GM18526 (cell line): ENCODE data around the gene GAGE12C.
"Not testable (repeated sequence)": the region's sequence is repeated elsewhere in the genome, so short reads cannot be mapped to it uniquely, and the experiment has no call there.

Experiments used
- POLR2A ChIP-seq: IDR thresholded peaks from 3 replicates; pipeline ENCODE4 v1.6.1; 2011; ENCODE audit not compliant: insufficient read length; ENCODE audit errors: extremely low read depth

GAGE12C gene, protein sequence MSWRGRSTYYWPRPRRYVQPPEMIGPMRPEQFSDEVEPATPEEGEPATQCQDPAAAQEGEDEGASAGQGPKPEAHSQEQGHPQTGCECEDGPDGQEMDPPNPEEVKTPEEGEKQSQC

DNA sequence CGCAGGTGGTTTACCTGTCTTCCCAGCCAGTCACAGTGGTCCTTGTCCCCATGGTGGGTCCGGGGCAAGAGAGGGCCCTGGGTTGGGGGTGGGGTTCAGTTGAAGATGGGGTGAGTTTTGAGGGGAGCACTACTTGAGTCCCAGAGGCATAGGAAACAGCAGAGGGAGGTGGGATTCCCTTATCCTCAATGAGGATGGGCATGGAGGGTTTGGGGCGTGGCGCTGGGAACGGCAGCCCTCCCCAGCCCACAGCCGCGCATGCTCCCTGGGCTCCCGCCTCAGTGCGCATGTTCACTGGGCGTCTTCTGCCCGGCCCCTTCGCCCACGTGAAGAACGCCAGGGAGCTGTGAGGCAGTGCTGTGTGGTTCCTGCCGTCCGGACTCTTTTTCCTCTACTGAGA is at the start of gene GAGE12C:
TSS of gene GAGE12C (plus strand) at position 301 of the 400 bp plus-strand sequence. CDS start 1,155 bp downstream, outside the sequence.
- TF ChIP-seq POLR2A = not testable (repeated sequence)

DNA sequence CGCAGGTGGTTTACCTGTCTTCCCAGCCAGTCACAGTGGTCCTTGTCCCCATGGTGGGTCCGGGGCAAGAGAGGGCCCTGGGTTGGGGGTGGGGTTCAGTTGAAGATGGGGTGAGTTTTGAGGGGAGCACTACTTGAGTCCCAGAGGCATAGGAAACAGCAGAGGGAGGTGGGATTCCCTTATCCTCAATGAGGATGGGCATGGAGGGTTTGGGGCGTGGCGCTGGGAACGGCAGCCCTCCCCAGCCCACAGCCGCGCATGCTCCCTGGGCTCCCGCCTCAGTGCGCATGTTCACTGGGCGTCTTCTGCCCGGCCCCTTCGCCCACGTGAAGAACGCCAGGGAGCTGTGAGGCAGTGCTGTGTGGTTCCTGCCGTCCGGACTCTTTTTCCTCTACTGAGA is 9.5 kb downstream of the GAGE12C start, which contains the start of gene GAGE12D:
TSS of gene GAGE12D (plus strand) at position 301 of the 400 bp plus-strand sequence. CDS start 1,155 bp downstream, outside the sequence.
- not testable (repeated sequence) for TF ChIP-seq POLR2A

DNA sequence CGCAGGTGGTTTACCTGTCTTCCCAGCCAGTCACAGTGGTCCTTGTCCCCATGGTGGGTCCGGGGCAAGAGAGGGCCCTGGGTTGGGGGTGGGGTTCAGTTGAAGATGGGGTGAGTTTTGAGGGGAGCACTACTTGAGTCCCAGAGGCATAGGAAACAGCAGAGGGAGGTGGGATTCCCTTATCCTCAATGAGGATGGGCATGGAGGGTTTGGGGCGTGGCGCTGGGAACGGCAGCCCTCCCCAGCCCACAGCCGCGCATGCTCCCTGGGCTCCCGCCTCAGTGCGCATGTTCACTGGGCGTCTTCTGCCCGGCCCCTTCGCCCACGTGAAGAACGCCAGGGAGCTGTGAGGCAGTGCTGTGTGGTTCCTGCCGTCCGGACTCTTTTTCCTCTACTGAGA is 19.0 kb downstream of the GAGE12C start, which contains the start of gene GAGE12E:
TSS of gene GAGE12E (plus strand) at position 301 of the 400 bp plus-strand sequence. CDS start 1,155 bp downstream, outside the sequence.
- TF ChIP-seq POLR2A = not testable (repeated sequence)

DNA sequence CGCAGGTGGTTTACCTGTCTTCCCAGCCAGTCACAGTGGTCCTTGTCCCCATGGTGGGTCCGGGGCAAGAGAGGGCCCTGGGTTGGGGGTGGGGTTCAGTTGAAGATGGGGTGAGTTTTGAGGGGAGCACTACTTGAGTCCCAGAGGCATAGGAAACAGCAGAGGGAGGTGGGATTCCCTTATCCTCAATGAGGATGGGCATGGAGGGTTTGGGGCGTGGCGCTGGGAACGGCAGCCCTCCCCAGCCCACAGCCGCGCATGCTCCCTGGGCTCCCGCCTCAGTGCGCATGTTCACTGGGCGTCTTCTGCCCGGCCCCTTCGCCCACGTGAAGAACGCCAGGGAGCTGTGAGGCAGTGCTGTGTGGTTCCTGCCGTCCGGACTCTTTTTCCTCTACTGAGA is 28.6 kb downstream of the GAGE12C start, which contains the start of gene GAGE12F:
TSS of gene GAGE12F (plus strand) at position 301 of the 400 bp plus-strand sequence. CDS start 1,155 bp downstream, outside the sequence.
- TF ChIP-seq POLR2A = not testable (repeated sequence)

DNA sequence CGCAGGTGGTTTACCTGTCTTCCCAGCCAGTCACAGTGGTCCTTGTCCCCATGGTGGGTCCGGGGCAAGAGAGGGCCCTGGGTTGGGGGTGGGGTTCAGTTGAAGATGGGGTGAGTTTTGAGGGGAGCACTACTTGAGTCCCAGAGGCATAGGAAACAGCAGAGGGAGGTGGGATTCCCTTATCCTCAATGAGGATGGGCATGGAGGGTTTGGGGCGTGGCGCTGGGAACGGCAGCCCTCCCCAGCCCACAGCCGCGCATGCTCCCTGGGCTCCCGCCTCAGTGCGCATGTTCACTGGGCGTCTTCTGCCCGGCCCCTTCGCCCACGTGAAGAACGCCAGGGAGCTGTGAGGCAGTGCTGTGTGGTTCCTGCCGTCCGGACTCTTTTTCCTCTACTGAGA is 38.1 kb downstream of the GAGE12C start, which contains the start of gene GAGE12G:
TSS of gene GAGE12G (plus strand) at position 301 of the 400 bp plus-strand sequence. CDS start 1,155 bp downstream, outside the sequence.
- not testable (repeated sequence) for TF ChIP-seq POLR2A

DNA sequence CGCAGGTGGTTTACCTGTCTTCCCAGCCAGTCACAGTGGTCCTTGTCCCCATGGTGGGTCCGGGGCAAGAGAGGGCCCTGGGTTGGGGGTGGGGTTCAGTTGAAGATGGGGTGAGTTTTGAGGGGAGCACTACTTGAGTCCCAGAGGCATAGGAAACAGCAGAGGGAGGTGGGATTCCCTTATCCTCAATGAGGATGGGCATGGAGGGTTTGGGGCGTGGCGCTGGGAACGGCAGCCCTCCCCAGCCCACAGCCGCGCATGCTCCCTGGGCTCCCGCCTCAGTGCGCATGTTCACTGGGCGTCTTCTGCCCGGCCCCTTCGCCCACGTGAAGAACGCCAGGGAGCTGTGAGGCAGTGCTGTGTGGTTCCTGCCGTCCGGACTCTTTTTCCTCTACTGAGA is 47.7 kb downstream of the GAGE12C start, which contains the start of gene GAGE12H:
TSS of gene GAGE12H (plus strand) at position 301 of the 400 bp plus-strand sequence. CDS start 1,155 bp downstream, outside the sequence.
- not testable (repeated sequence) for TF ChIP-seq POLR2A
